HG03457 (cell line): ENCODE measurements around the gene AGMO.
"Not testable (repeated sequence)": the region's sequence is repeated elsewhere in the genome, so short reads cannot be mapped to it uniquely, and the experiment has no call there.

Experiments used
- ATAC-seq: cut with Tn5 transposase; IDR thresholded peaks from one replicate; pipeline ENCODE4 v1.9.1; 2021; ENCODE audit warnings: moderate number of reproducible peaks; ENCODE audit not compliant: unreplicated experiment

Gene AGMO

GRCh38 chr7:15332956-15333355 lies 228.9 kb downstream of the AGMO start:
- ATAC-seq, result no peak

- ATAC-seq, result no peak
Measured at GRCh38 chr7:15330943-15331342, 230.9 kb downstream of the AGMO start.

- ATAC-seq, result no peak
Measured at GRCh38 chr7:15327001-15327400, 234.8 kb downstream of the AGMO start.

GRCh38 chr7:15326044-15326644 lies 235.7 kb downstream of the AGMO start:
- no peak for ATAC-seq

GRCh38 chr7:15323550-15323949 lies 238.3 kb downstream of the AGMO start:
- no peak for ATAC-seq

GRCh38 chr7:15317215-15317614 lies 244.6 kb downstream of the AGMO start:
- ATAC-seq, result no peak

GRCh38 chr7:15315678-15316077 lies 246.1 kb downstream of the AGMO start:
- no peak for ATAC-seq

- no peak for ATAC-seq
Measured at GRCh38 chr7:15314922-15315321, 246.9 kb downstream of the AGMO start.

GRCh38 chr7:15313361-15313760 lies 248.5 kb downstream of the AGMO start:
- ATAC-seq, result no peak

- no peak for ATAC-seq
Measured at GRCh38 chr7:15309872-15310271, 251.9 kb downstream of the AGMO start.

- no peak for ATAC-seq
Measured at GRCh38 chr7:15308821-15309220, 253.0 kb downstream of the AGMO start.

- ATAC-seq, result no peak
Measured at GRCh38 chr7:15306296-15306695, 255.5 kb downstream of the AGMO start.

- ATAC-seq, result peak; percentile 60
Measured at GRCh38 chr7:15305002-15305600, 256.7 kb downstream of the AGMO start.

GRCh38 chr7:15303357-15303756 lies 258.5 kb downstream of the AGMO start:
- no peak for ATAC-seq

GRCh38 chr7:15300986-15301385 lies 260.8 kb downstream of the AGMO start:
- not testable (repeated sequence) for ATAC-seq

GRCh38 chr7:15292138-15292537 lies 269.7 kb downstream of the AGMO start:
- no peak for ATAC-seq

GRCh38 chr7:15291699-15292098 lies 270.1 kb downstream of the AGMO start:
- no peak for ATAC-seq

- ATAC-seq, result no peak
Measured at GRCh38 chr7:15288741-15289140, 273.1 kb downstream of the AGMO start.

- ATAC-seq, result no peak
Measured at GRCh38 chr7:15284396-15284795, 277.4 kb downstream of the AGMO start.

- ATAC-seq, result no peak
Measured at GRCh38 chr7:15280078-15280733, 281.6 kb downstream of the AGMO start.

- ATAC-seq, result no peak
Measured at GRCh38 chr7:15279640-15280039, 282.2 kb downstream of the AGMO start.

- no peak for ATAC-seq
Measured at GRCh38 chr7:15257689-15258088, 304.1 kb downstream of the AGMO start.
